Neural cell (in vitro differentiated cells): Measurements from ENCODE around the gene LCOR.

ENCODE experiments used
- CTCF ChIP-seq: fragments of 450-650 bp; IDR thresholded peaks from 2 replicates; pipeline ENCODE4 v1.5.1; 2014; ENCODE audit warnings: antibody characterized with exemption, mild to moderate bottlenecking, moderate library complexity; ENCODE audit not compliant: poor library complexity, severe bottlenecking
- EP300 ChIP-seq: fragments of 450-650 bp; conservative IDR thresholded peaks from 2 replicates; pipeline ENCODE4 v1.6.1; 2014; ENCODE audit warnings: antibody characterized with exemption, mild to moderate bottlenecking, moderate library complexity; ENCODE audit not compliant: poor library complexity, severe bottlenecking
- MXI1 ChIP-seq: fragments of 450-650 bp; conservative IDR thresholded peaks from 2 replicates; pipeline ENCODE4 v1.6.1; 2014; ENCODE audit warnings: antibody characterized with exemption, mild to moderate bottlenecking; ENCODE audit not compliant: poor library complexity, severe bottlenecking

- no peak for TF ChIP-seq CTCF
- no peak for TF ChIP-seq MXI1
- no peak for TF ChIP-seq EP300
These were observed 198.8 kb downstream of the LCOR start for GRCh38 chr10:97030894-97031293.
